ENCODE measurements around the gene CENPC.
"Not testable (repeated sequence)": the region's sequence is repeated elsewhere in the genome, so short reads cannot be mapped to it uniquely, and the experiment has no call there.

The CENPC gene

DNA sequence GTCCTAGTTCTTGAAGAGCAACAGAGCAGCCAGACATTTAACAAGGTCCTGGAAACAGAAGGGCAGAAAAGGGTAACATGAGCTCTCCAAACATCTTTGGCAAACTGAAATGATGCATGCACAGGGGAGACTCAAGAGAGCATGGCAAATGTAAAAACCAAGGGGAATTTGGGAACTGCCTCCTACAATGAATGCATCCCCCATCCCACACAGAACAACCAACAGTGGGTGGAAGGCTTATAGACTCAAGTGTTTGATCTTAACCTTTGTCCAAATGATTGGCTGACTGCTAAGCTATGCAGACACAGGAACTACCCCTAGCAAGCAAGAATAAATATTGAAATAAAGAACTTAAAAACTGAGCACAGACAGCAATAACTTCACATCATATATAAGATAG lies 74.4 kb downstream of the CENPC start:
- no peak for DNase-seq (ENCODE audit: low read depth)

DNA sequence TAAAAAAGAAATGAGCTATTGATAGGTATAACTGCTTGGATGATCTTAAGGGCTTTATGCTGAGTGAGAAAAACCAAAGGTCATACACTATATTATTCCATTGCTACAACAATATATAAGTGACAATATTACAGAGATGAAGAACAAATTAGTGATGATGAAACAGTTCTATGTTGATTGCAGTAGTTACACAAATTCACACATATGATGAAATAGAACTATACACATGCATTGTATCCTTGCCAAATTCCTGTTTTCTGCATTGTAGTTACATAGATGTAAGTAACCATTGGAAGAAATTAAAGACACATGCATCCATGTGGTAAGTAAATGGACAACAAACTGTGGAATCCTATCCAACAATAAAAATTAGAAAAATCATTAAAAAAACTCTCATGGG lies 76.5 kb downstream of the CENPC start:
- no peak for DNase-seq (ENCODE audit: low read depth)

DNA sequence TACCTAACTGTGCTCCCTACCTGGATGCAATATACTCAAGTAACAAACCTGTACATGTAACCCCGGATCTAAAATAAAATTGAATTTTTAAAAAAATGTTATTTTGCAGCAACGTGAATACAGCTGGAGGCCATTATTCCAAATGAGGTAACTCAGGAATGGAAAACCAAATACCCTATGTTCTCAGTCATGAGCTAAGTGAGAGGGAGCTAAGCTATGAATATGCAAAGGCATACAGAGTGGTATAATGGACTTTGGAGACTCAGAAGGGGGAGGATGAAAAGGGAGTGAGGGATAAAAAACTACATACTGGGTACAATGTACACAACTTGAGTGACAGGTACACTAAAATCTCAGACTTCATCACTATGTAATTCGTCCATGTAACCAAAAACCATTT lies 78.6 kb downstream of the CENPC start:
- no peak for DNase-seq (ENCODE audit: low read depth)

DNA sequence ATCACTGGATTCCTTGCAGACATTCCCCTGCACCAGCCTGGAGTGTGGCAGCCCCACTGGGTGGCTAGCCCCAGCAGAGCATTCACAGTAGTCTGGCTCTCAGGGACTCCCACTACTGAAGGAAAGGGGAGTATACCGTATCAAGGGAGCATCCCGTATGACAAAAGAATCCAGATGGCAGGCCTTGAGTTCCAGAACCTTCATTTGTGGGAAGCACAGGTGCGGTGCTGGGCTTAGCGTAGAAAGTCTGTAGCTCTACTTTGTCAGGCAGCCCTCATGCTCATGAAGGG lies 79.6 kb downstream of the CENPC start:
- no peak for DNase-seq (ENCODE audit: low read depth)

DNA sequence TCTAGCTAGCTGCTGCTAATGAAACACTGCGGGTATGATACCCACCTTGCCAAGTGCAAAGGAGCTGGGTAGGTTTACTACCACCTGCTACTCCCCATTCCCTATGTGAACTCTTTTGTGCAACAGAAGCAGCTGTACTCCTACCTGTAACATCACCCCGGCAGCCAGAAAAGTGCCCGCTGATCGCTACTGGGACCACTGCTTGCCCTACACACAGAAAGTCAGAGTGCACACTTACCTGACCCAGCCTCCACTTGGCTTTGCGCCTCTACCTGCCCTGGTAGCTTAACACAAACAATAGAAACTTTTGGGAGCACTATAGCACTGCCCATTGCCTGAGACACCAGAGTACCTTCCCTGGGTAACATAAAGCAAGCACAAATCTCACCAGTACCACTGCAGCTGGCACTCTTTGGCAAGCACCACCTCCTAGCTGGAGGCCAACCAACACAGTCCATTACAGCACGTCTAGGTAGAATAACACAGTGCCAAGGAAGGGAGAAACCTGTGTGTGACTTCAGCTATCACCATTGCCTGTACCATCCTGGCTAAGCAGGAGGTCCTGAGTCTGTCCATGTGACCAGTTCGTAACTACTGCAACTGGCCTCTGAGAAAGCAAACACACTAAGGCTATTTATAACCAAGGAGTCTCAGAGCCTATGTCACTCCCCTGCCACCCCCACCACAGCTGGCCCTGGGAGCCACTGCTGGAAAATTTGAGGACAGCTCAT lies 80.1 kb downstream of the CENPC start:
- DNase-seq (ENCODE audit: low read depth): no peak

DNA sequence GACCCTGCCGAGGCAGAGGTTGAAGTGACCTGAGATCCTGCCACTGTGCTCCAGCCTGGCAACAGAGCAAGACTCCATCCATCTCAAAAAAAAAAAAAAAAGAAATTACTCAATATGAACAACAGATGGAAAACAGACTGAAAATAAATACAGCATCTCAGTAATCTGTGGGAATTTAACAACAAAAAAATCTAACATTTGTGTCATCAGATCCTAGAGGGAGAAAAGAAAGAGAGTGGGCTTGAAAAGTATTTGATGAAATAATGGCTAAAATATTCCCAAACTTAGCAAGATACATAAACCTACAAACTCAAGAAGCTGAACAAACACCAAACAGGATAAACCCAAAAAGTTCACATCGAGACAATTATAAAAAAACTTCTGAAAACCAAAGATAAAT lies 84.7 kb downstream of the CENPC start:
- DNase-seq (ENCODE audit: low read depth): no peak

DNA sequence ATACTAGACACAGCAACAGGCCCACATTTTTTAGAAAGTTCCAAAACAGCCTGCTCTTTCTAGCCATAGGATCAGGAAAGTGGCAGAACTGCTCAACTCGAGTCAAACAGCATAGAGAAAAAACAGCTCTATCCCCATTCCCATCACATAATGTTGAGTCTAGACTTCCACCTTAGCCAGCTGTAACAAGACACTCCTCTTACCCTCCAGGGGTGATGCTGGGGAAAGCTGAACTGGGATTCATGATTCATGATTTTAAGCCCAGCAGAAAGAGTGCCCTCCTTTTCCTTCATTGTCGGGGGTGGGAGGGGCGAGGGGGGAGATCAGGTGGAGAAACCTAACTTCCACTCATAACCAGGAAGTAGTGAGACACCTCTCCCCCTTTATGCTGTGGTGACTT lies 86.1 kb downstream of the CENPC start:
- DNase-seq (ENCODE audit: low read depth): no peak

DNA sequence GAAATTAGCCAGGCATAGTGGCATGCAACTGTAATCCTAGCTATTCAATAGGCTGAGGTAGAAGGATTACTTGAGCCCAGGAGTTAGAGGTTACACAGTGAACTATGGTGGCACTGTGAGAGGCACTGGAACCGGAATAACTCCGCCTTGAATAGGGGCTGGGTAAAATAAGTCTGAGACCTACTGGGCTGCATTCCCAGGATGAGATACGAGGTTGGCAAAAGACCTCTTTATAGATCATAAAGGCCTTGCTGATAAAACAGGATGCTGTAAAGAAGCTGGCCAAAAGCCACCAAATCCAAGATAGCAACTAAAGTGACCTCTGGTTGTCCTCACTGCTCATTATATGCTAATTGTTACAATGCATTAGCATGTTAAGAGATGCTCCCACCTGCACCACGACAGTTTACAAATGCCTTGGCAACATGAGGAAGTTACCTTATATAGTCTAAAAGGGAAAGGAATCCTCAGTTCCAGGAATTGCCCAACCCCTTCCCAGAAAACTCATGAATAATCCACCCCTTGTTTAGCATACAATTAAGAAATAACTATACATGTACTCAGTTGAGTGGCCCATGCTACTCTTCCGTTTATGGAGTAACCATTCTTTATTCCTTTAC lies 88.6 kb downstream of the CENPC start:
- DNase-seq (ENCODE audit: low read depth): no peak

DNA sequence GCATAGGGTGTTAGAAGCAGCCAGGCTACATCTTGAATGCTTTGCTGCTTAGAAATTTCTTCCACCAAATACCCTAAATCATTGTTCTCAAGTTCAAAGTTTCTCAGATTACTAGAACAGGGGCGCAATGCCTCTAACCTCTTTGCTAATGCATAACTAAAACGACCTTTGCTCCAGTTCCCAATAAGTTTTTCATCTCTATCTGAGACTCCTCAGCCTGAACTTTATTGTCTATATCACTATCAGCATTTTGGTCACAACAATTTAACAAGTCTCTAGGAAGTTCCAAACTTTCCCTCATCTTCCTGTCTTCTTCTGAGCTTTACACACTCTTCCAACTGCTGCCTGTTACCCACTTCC lies 92.5 kb downstream of the CENPC start:
- DNase-seq (ENCODE audit: low read depth): not testable (repeated sequence)

DNA sequence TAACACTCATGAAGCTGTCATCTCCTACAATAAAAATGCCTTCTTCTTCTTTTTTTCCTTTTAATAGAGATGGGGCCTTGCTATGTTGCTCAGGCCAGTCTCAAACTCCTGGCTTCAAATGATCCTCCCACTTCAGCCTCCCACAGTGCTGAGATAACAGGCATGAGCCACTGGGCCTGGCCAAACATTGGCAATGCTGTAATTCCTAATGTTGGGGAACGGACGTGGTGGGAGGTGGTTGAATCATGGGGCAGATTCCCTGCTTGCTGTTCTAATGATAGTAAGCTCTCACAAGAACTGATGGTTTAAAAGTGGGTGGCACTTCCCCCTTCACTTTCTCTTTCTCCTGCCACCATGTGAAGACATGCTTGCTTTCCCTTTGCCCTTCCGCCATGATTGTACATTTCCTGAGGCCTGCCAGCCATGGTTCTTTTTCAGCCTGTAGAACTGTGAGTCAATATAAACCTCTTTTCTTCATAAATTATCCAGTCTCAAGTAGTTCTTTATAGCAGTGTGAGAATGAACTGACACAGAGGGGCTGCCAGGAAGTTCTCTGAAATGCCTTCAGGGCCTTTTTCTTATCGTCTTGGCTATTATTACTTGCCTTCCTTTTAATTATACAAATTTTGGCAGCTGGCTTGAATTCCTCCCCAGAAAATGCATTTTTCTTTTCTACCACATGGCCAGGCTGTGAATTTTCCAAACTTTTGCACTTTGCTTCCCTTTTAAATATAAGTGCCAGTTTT lies 93.0 kb downstream of the CENPC start:
- DNase-seq (ENCODE audit: low read depth): peak; percentile 51

DNA sequence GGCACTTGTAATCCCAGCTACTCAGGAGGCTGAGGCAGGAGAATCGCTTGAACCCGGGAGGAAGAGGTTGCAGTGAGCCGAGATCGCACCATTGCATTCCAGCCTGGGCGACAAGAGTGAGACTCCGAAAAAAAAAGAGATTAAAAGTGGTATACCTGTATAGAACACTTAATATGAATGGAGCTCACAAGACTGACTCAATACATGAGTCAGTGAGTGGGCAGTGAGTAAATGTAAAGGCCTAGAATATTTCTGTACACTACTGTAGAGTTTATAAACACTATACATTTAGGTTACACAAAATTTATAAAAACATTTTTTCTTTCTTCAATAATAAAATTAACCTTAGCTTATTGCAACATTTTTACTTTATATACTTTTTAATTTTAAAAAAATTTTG lies 93.8 kb downstream of the CENPC start:
- peak; percentile 43 for DNase-seq (ENCODE audit: low read depth)

DNA sequence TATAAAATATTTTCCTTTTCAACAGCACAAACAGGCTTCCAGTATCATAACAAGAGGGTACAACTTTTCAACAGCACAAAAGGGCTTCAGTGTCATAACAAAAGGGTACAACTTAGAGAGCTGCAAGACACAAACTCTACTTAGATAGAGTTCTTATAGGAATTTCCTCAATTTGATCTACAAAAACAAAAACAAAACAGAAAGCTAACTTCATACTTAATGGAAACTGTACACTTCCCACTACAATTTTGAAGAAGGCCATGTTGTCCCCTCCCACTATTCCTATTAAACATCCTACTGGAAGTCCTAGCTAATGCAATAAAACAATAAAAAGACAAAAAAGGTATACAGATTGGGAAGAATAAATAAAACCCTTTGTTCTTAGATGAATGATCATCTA lies 96.7 kb downstream of the CENPC start:
- DNase-seq (ENCODE audit: low read depth): no peak

DNA sequence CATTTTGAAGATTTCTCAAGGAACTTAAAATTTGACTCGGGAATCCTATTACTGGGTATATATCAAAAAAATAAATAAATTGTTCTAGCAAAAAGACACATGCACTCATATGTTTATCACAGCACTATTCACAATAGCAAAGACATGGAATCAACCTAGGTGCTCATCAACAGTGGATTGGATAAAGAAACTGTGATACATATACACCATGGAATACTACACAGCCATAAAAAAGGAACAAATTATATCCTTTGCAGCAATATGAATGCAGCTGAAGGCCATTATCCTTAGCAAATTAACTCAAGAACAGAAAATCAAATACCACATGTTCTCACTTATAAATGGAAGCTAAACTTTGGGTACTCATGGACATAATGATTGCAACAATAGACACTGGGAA lies 97.4 kb downstream of the CENPC start:
- DNase-seq (ENCODE audit: low read depth): no peak

DNA sequence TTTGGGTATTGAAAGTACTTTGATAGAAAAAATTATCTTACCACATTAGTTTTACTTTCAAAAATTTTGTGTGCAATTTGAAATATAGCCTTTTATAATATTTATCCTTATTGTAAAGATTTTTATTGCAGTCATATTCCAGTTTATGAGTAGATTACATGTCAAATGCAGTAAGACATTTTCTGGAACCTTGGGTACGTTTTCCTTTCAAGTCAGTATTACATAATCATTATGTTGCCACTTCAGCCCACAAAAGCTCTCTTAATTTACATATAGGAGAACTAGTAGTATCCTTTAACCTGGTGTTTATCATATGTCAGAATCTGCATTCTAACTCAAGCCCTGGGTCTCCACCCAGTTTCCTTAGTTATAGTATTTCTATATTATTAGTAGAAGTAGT lies 98.5 kb downstream of the CENPC start:
- no peak for DNase-seq (ENCODE audit: low read depth)

DNA sequence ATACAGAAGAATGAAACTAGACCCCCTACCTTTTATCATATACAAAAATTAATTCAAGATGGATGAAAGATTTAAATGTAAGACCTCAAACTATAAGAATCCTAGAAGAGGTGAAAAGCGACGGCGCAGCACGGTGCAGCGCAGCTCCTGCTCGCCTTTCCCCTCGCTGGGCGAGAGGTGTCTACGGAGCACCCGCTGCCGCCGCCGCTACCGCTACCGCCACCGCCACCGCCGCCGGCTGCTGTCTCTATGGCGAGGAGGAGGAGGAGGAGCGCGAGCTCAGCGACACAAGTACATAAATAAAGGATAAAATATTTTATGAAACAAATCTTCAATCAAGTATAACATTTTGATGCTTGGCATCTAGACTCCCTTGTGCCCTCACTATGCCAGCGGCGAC lies 99.4 kb downstream of the CENPC start:
- not testable (repeated sequence) for DNase-seq (ENCODE audit: low read depth)

DNA sequence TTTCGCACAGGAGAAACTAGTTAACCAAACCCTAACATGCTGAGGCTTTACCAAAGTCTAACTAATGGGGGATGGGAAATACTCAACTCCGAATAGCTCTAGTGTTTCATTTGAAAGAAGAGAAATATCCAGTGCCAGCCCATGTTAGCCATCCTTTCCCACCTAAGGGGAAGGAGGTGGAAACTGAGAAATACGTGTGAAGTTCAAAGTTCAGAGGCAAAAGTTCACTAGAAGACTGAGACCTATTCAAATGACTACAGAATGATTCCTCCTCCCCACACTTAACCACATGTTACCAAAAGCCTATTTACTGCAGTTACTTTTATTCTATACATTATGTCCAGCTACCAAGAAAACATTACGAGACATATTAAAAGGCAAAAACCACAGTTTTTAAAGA lies 106.3 kb downstream of the CENPC start:
- DNase-seq (ENCODE audit: low read depth): no peak

DNA sequence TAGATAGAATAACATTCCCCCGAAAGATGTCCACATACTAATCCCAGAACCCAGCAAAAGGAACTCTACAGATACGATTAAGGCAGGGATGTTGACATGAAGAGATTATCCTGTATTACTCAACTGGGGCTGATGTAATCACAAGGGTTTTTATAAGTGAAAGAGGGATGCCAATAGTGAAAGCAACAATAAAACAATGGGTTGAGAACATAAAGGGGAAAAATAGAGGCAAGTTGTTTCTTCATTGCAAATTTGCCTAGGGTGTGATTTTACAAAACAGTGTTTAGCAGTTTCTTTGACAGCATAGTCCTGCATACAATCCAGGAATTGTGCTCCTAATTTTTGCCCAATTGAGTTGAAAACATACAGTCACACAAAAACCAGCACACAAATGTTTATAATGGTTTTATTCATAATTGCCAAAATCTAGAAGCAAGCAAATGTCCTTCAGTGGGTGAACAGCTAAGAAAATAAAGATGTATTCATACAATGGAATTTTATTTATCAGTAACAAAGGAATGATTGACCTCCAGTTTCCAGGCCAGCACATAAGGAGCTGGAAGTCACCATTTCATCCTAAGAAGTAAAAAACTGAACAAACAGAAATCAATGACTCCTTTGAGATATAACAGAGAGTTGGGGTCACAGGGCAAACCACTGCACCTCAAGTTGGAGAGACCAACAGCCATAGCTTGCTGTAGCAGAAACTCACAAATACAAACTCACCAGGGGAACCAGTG lies 107.2 kb downstream of the CENPC start:
- DNase-seq (ENCODE audit: low read depth): peak; percentile 96

DNA sequence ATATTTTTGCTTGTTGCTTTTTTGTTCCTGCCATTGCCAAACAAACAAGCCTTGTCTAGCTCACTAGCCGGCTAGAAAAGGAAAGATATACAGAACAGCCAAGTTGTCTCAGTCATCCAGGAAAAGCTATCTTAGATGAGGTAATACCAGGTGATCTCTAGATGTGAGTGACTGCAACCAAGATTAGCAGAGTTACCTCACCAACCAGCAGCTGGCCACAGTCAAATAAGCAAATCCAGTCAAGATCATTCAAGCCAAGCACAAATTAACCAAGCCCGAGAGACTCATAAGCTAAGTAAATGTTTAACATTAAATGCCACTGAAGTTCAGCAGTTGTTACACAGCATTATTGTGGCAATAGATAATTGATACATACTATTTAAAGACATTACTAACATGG lies 108.6 kb downstream of the CENPC start:
- DNase-seq (ENCODE audit: low read depth): peak; percentile 57

DNA sequence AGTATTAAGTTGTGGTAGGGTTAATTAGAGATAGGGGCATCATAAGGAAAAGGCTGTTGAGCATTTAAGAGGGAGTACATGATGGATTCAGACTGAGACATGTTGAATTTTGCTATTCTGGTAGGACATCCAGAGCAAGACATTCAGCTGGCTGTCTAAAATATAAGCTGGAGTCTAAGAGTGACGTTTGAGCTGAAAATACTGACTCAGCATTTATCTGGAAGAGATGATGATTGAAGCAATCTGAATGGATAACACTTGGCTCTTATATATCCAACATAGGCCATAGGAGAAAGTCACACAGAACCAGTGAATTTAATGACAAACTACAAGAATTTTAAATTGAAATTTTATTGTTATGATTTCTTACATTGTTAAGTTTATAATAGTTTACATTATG lies 114.3 kb downstream of the CENPC start:
- no peak for DNase-seq (ENCODE audit: low read depth)

DNA sequence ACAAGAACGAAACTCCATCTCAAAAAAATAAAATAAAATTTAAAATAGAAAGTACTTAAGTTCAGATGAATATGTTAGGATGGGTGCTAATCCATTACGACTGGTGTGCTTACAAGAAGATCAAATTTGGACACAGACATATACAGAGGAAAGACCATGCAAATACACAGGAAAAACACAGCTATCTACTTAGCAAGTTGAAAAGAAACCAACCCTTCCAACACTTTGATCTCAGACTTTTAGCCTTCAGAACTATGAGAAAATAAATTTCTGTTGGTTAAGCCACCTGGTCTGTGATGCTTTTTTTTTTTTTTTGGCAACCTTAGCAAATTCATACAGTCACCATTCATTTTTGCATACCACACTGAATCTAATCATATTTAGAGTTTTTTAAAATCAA lies 116.5 kb downstream of the CENPC start:
- DNase-seq (ENCODE audit: low read depth): no peak
